ENCODE results near the gene ADCY7.

Gene ADCY7

GRCh38 chr16:50269061-50269705, 2.8 kb downstream of the ADCY7 start:
- no peak for DNase-seq

DNA sequence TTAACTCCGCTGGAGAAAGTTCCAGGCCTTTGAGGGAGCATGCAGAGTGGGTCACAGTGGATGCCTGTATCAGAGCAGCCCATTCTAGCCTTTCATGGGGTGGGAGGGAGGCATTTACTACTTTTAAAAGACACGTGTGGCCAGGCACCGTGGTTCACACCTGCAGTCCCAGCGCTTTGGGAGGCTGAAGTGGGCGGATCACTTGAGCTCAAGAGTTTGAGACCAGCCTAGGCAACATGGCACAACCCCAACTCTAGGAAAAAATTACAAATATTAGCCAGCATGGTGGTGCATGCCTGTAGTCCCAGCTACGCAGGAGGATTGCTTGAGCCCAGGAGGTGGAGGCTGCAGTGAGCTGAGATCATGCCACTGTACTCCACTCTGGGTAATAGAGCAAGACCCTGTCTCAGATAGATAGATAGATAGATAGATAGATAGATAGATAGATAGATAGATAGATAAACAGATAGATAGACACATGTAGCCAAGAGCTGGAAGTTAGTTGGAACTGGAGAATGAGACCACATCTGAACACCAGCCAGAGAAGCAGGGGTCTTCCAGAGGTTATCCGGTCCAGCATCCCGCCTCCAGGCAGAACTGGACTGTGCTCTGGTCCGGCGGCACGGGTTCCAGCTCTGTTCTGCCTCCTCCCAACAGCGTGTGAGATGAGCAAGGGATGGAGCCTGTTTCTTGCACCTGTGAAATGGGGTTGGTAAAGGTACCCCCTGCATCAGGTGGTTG, 3.6 kb downstream of the ADCY7 start:
- DNase-seq = no peak

DNA sequence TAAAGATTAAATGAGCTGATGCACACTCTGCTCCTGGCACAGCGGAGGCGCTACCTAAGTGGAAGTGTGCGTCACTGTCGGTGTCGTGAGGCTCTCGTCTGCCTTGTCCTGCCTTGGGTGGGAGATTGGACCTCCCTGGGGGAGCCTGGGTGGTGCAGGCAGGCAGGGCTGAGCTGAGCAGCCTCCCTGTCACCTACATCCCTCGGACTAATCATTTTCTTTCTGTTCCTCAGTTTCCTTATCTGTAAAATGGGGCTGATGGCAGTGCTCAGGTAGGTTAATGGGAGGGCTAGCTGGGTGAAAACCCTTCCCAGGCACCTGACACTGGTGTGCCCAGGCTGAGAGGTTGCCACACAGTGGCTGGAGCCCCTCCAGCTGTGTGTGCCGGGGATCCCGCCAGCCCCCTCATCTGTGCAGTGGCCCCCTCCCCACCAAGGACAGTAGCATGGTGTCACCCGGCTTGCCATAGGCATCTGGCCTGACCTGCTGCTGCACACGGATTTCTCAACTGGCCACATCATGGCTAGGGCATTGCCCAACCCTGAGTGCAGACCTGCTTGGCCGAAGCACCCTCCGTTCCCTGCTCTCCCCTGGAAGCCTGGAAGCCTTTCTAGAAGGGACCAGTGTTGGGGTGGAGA, 4.3 kb downstream of the ADCY7 start:
- DNase-seq = no peak

DNA sequence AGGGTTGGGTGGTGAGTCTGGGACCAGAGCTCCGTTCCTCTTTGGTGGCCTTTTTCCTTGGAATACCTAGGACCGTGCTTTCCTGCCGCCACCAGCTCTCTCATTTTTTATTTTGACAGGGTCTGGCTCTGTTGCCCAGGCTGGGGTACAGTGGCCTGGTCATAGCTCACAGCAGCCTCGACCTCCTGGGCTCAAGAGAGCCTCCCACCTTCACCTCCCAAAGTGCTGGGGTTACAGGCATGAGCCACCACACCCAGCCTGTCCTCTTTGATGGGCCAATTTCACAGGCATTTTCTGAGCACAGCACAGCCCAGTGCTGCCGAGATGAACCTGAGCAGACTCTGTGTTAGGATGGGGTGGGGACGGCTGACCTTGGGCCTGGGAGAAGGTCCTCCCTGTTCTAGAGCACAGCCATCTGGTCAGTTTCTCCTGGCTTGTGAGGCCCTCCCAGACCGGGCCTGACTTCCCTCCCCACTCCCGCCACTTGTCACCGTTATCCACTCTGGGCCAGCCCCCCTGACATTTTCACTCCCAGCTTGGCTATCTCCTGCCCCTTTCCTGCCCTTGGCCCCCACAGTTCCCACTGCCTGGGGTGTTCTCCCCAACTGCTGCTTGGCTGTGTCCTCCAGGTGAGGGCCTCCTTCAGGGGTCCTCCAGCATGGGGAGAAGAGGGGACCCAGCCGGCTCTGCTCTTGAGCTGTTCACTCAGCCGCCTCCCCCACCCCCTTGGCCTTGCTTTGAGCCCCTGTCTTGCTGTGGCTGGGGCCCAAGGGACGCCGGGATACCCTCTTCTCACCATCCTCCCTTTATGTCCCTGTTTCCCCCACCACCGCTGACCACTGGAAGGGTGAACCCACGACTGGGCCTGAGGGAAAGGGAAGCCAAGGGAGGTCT, 5.0 kb downstream of the ADCY7 start:
- DNase-seq = no peak

- no peak for DNase-seq
Measured at GRCh38 chr16:50272111-50272571, 5.8 kb downstream of the ADCY7 start.

- no peak for DNase-seq
Measured at GRCh38 chr16:50272687-50273381, 6.5 kb downstream of the ADCY7 start.

DNA sequence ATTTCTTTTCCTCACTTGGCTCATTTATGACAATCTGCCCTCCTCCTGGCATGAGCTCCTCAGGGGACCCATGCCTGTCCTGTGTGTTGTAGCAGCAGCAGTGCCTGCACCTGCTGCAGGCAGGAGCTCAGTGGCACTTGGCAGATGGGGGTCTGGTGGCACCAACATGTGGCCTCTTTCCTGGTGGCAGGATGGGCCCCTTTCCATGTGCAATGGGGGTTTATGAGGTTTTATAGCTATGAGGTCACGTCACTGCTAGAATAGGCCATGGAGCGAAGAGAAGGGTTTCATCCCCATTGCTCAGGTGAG, 7.0 kb downstream of the ADCY7 start:
- DNase-seq = no peak

DNA sequence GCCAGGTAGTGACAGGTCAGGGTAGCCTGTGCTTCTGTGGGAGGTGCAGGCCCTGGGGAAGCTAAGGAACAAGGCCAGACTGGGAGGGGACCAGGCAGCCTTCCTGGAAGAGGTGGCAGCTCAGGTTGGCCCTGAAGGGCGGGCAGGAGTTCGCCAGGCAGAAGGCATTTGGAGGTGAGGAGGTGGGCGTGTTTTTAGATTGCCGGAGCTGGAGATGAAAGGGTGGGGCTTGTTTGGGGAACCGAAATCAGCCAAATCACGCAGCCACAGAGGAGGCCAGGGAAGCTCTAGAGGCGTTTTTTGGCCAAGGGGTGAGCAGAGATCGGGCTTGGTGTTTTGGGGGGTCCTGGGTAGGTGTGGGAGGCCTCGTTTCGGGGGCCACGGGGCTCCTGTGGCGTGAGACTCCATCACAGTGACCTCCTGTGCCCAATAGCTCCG, 7.6 kb downstream of the ADCY7 start:
- peak; percentile 14 for DNase-seq

DNA sequence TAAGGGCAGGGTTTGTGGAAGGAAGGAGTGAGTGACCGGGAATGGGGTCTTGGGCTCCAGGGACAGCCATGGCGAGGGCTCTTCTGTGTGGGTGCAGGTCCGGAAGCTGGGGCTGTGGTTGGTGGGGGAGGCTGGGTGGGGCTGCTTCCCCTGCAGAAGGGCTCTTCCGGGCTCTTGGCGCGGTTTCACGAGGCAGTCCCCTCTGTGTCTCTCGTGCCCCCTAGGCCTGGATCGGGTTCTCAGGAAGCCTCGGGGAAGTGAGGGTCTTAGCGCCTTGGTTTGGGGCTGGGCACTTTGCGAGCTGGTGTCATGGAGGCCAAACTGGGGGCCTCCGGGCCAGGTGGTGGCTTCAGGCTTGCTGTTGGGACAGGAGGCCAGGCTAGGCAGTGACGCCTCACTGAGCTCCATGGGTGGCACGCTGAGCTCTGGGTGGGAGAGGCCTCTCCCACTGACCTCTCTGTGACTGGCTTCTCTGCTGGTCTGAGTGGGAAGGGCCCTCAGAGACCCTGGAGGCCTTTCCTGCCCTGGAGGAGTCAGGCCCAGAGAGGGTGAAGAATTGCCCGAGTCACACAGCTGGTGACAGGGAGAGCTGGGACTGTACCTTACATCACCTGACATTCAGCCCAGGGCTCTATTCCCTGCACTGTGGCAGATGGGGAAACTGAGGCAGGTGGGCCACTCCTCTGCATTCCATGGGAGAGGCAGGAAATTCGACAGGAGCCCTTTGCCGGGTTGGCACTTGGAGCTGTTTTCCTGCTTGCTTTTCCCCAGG, 8.2 kb downstream of the ADCY7 start:
- no peak for DNase-seq

DNA sequence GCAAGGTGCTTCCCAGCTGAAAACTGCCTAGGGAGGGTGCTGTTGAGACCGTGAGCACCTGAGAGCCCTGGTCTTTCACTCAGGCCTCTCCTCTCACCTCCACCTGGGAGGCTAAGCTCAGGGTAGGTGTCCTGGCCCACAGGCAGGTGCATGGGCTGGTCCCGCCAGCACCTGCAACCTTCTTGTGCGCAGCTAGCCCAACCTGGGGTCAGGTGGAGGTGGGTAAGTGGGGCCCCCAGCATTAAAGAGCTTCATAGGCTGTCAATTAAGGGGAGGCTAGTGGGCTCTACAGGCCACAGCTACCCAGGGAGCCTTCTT, 8.7 kb downstream of the ADCY7 start:
- no peak for DNase-seq

DNA sequence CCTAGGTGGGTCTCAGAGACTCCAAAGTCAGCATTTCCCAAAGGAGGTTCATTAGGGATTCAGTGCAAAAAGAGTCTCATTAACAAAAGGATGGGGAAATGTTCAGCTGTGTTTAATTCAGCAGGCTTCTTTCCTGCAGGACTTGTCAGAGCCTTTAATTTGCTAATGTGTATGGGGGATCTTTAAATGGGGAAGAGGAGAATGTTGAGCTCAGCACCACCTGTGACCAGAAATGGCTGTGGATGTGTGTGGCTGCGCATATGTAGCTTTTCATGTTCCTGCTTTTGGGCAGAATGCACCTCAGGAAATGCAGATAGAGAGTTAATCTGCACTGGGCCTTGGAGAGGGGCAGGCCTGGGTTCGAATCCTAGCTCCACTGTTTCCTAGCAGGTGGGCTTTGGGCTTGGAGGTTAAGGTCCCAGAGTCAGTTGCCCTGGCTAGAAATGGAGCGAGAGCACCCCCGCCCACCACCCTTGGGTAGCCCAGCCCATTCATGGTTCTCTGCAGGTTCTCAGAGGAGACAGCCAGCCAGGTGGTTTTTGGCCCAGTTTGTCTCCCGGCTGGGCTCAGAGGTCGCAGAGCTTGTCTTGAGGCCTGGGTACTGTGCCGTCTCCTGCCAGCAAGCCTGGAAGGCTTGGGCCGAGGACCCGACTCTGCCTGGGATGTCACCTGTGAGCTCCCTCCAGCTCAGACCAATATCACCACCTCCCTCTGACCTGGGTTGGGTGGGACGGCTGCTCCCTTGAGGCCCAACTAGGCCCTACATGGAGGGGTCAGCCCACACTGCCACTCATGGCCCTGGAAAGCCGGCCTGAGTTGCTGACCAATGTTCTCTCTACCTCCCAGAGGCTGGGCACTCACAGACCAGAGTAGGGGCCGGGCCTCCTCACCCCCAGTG, 9.3 kb downstream of the ADCY7 start:
- no peak for DNase-seq

- no peak for DNase-seq
Measured at GRCh38 chr16:50276326-50276640, 9.9 kb downstream of the ADCY7 start.

- no peak for DNase-seq
Measured at GRCh38 chr16:50276801-50277555, 10.6 kb downstream of the ADCY7 start.

DNA sequence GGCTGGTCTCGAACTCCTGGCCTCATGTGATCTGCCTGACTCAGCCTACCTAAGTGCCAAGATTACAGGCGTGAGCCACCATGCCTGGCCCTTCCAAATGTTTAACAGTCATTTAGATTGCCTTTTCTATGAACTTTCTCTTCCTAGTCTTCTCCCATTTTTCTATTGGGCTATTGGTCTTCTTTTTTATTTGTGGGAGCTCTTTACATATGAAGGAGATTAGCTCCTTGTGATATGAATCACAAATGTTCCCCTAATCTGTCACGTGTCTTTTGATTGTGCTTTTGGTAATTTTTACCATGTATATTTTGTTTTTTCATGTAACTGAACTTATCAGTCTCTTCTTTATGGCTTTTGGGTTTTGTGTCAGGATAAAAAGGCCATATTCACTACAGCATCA, 11.9 kb downstream of the ADCY7 start:
- no peak for DNase-seq

DNA sequence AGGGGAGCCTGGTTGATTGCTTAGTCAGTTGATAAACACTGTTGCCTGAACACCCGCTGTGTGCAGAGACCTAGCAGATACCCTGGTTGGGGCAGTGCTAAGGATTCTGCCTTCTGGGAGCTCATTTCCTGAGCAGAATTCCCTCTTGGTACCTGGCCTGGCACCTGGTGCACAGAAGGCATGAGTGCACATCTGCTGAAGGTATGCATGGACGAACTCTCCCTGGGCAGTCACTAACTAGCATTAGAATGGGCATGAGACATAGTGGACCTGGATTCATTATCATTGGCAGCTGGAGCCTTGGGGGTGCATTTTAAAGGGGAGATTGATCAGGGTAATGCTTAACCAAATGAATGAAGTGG, 13.1 kb downstream of the ADCY7 start:
- DNase-seq = no peak

GRCh38 chr16:50280932-50281331, 14.6 kb downstream of the ADCY7 start:
- no peak for DNase-seq

DNA sequence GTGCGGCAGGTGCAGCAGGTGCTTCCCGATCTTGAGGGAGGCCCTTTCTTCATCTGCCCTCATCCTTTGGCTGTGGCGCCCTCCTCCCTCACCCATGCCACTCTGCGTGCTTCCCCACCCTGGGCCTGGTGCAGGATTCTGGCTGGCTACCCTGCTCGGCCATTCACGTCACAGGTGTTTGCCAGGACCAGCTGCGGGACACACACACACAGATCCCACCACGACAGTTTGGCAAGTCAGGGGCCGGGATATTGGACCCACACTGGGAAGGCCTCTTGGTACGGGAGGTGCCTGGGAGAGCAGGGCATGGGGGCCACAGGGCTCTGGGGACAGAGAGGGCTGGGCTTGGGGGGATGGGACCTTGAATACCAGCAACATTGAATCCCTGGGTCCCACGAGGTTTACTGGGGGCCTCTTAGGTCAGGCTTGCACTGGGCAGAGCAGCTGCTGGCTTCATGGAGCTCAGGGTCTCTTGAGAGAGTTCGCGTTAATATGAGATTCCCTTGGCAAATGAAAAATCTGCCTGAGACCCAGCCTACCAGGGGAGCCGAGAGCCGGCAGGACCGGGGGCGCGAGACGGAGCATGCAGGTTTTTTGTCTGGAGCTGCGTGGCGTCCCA, 15.1 kb downstream of the ADCY7 start:
- no peak for DNase-seq

- DNase-seq = peak; percentile 36
Measured at GRCh38 chr16:50282010-50282538, 15.7 kb downstream of the ADCY7 start.

DNA sequence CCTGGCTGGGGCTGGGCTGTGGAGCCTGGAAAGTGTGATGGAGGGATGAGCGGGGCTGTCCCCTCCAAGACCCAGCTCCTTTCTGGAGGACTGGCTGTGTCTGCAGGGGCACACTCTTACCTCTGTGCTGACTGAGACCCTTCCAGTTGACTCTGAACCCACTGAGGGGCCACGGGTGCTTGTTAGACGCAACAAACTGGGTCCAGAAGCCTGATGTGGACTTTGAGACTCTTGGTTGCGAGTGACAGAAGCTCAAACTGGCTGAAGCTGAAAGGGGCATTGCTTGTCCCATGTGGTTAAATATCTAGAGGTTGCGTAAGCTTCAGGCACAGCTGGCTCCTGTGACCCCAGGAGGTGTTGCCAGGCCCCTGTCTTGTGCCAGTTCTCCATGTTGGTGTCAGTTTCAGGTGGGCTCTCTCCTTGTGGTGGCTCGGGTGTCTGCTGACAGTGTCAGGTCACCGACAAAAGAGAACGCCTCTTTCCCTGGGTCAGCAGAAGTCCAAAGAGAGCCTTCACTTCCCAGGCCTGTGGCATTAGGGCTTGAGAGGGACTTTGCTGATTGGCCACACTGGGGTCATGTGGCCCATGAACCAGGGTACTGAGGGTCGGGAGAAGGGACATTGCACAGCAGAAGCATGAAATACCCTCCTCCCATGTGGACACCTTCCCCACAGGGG, 16.7 kb downstream of the ADCY7 start:
- DNase-seq = no peak

Data from midbrain (tissue), 1 donor.